ENCODE results near the gene SVBP.
A peak's percentile ranks its signal among the peaks of the same experiment; 100 is the strongest.

SVBP gene

GRCh38 chr1:42849944-42850343, 32.7 kb upstream of the SVBP start:
- H3K27ac ChIP-seq (ENCODE audit: low read depth, low read length): no peak overlapping the region
- no peak overlapping the region for H3K9ac ChIP-seq (ENCODE audit: low read length)
- H4K20me1 ChIP-seq (ENCODE audit: low read depth, low read length): no peaks in the 10 kb centered on the region
- no peaks in the 10 kb centered on the region for H3K27me3 ChIP-seq (ENCODE audit: low read length)
- H3K4me2 ChIP-seq (ENCODE audit: low read depth, low read length, poor library complexity, severe bottlenecking): no peak overlapping the region
- no peaks in the 10 kb centered on the region for H3F3A ChIP-seq (ENCODE audit: insufficient read depth)
- H3K79me2 ChIP-seq (ENCODE audit: insufficient read depth, low read length): peaks cover 20% of the 10 kb centered on the region
- no peaks in the 10 kb centered on the region; the same call in 1 of the 2 replicates for H3K36me3 ChIP-seq (ENCODE audit: low read length)
- H2AFZ ChIP-seq (ENCODE audit: low read depth, low read length, severe bottlenecking): no peak overlapping the region
- TF ChIP-seq EZH2phosphoT487 (conservative IDR thresholded peaks at IDR 0.05; ENCODE audit: low read length): no peak
- no peak for TF ChIP-seq CTCF (IDR thresholded peaks at IDR 0.05; ENCODE audit: insufficient read depth, low read length, poor library complexity, severe bottlenecking)
- H3K4me3 ChIP-seq (ENCODE audit: insufficient read depth, low read length, poor library complexity, severe bottlenecking): no peak overlapping the region
- H3K9me2 ChIP-seq (replicated peaks; ENCODE audit: insufficient read depth, low read length): no peaks in the 10 kb centered on the region
- H3K9me3 ChIP-seq (ENCODE audit: insufficient read depth, low read length): no peaks in the 10 kb centered on the region

- Histone ChIP-seq H4K20me1 (ENCODE audit: low read depth, low read length) (no peaks in the 10 kb centered on the region), H3K27me3 (ENCODE audit: low read length) (no peaks in the 10 kb centered on the region), H3K9me3 (ENCODE audit: insufficient read depth, low read length) (no peaks in the 10 kb centered on the region), H3F3A (ENCODE audit: insufficient read depth) (no peaks in the 10 kb centered on the region), H3K27ac (ENCODE audit: low read depth, low read length) (no peak overlapping the region), H3K9ac (ENCODE audit: low read length) (no peak overlapping the region), H3K4me2 (ENCODE audit: low read depth, low read length, poor library complexity, severe bottlenecking) (peak overlapping the region; percentile 75), H3K79me2 (ENCODE audit: insufficient read depth, low read length) (peaks cover 20% of the 10 kb centered on the region), H3K4me3 (ENCODE audit: insufficient read depth, low read length, poor library complexity, severe bottlenecking) (no peak overlapping the region), H3K36me3 (ENCODE audit: low read length) (no peaks in the 10 kb centered on the region; the same call in 1 of the 2 replicates), H2AFZ (ENCODE audit: low read depth, low read length, severe bottlenecking) (no peak overlapping the region), H3K9me2 (replicated peaks; ENCODE audit: insufficient read depth, low read length) (no peaks in the 10 kb centered on the region)
- TF ChIP-seq EZH2phosphoT487 (conservative IDR thresholded peaks at IDR 0.05; ENCODE audit: low read length) (no peak), CTCF (IDR thresholded peaks at IDR 0.05; ENCODE audit: insufficient read depth, low read length, poor library complexity, severe bottlenecking) (no peak)
Measured at GRCh38 chr1:42848823-42849537, 31.8 kb upstream of the SVBP start.

GRCh38 chr1:42847721-42848460, 30.7 kb upstream of the SVBP start:
- H3K27ac ChIP-seq (ENCODE audit: low read depth, low read length): peak overlapping the region; percentile 41; the same call in 1 of the 2 replicates
- no peaks in the 10 kb centered on the region for H3K9me2 ChIP-seq (replicated peaks; ENCODE audit: insufficient read depth, low read length)
- H3K36me3 ChIP-seq (ENCODE audit: low read length): no peaks in the 10 kb centered on the region; the same call in 1 of the 2 replicates
- no peak overlapping the region for H2AFZ ChIP-seq (ENCODE audit: low read depth, low read length, severe bottlenecking)
- no peaks in the 10 kb centered on the region for H3F3A ChIP-seq (ENCODE audit: insufficient read depth)
- no peaks in the 10 kb centered on the region for H3K9me3 ChIP-seq (ENCODE audit: insufficient read depth, low read length)
- H3K4me2 ChIP-seq (ENCODE audit: low read depth, low read length, poor library complexity, severe bottlenecking): peak overlapping the region; percentile 75
- H3K4me3 ChIP-seq (ENCODE audit: insufficient read depth, low read length, poor library complexity, severe bottlenecking): peak overlapping the region; percentile 97
- no peaks in the 10 kb centered on the region for H3K27me3 ChIP-seq (ENCODE audit: low read length)
- peak overlapping the region; percentile 87 for H3K9ac ChIP-seq (ENCODE audit: low read length)
- H3K79me2 ChIP-seq (ENCODE audit: insufficient read depth, low read length): peaks cover 20% of the 10 kb centered on the region
- TF ChIP-seq CTCF (IDR thresholded peaks at IDR 0.05; ENCODE audit: insufficient read depth, low read length, poor library complexity, severe bottlenecking) (no peak), EZH2phosphoT487 (conservative IDR thresholded peaks at IDR 0.05; ENCODE audit: low read length) (no peak)
- H4K20me1 ChIP-seq (ENCODE audit: low read depth, low read length): no peaks in the 10 kb centered on the region

Measured in SU-DHL-6 (cell line).